AG04450 (cell line): Measurements from ENCODE around the gene PAM. TPM values are rescaled to one million over a fixed set of nuclear protein-coding genes. Genes with fewer than 3 reads are reported as not detected.

Experiments
- CTCF ChIA-PET: fragments of 300-600, 350-600 bp; formaldehyde crosslinking; extraction: SDS; loops from one replicate; lab custom pipeline; 2022; ENCODE audit warnings: antibody characterized with exemption, inconsistent platforms; lab: Charles Lee
- POLR2A ChIA-PET: fragments of 350-600 bp; formaldehyde crosslinking; extraction: SDS; loops from one replicate; lab custom pipeline; 2021; ENCODE audit warnings: antibody characterized with exemption, inconsistent platforms; lab: Yijun Ruan, JAX
- DNase-seq: peaks from one replicate; pipeline ENCODE4 v3.0.0-alpha.2; 2011; ENCODE audit warnings: low read depth, low spot score
- H3K27ac ChIP-seq: one replicate; pipeline ENCODE4 v1.5.1; 2012; ENCODE audit warnings: low read depth, low read length, control low read depth
- H3K27me3 ChIP-seq: one replicate; pipeline ENCODE4 v1.6.0; 2012; ENCODE audit warnings: low read length; ENCODE audit not compliant: control insufficient read depth, insufficient read depth
- H3K4me3 ChIP-seq: 2 replicates; pipeline ENCODE4 v1.5.1; 2011; ENCODE audit warnings: mild to moderate bottlenecking, low read depth, low read length, control low read depth
- H3K9me3 ChIP-seq: 2 replicates; pipeline ENCODE4 v1.5.1; 2012; ENCODE audit warnings: low read length; ENCODE audit not compliant: control insufficient read depth, insufficient read depth
- CTCF ChIP-seq: IDR thresholded peaks from 2 replicates; pipeline ENCODE4 v1.5.1; 2011; ENCODE audit warnings: low read depth, low read length, control low read depth, inconsistent platforms
- polyA plus RNA-seq: library from polyadenylated mRNA; depleted of rRNA; stranded (reverse); fragments of >200 nt; gene quantifications from 2 replicates; pipeline ENCODE4 v1.2.3, GENCODE V29; 2011

PAM gene
- polyA plus RNA-seq, 1 experiment, result 307 TPM

- no peak for TF ChIP-seq CTCF
- H3K4me3 ChIP-seq, result no peak overlapping the region
- POLR2A ChIA-PET, result no interaction called here
- DNase-seq, result no peak
- no peak overlapping the region for H3K27ac ChIP-seq
- H3K9me3 ChIP-seq, result no peaks in the 10 kb centered on the region
- no peaks in the 10 kb centered on the region for H3K27me3 ChIP-seq
- CTCF ChIA-PET, result interaction anchor here (1.6 to 3.8 kb wide), 3 partner anchors 21 to 78 kb away, joined by 4 to 27 read pairs (median 9); no protein-coding TSS in a partner anchor
Measured at GRCh38 chr5:102759289-102759688, 4.2 kb downstream of the PAM start.

GRCh38 chr5:102759700-102760099, 4.6 kb downstream of the PAM start:
- DNase-seq, result no peak
- H3K9me3 ChIP-seq, result no peaks in the 10 kb centered on the region
- H3K27ac ChIP-seq, result no peak overlapping the region
- no peak for TF ChIP-seq CTCF
- ChIA-PET POLR2A (no interaction called here), CTCF (interaction anchor here (1.6 to 3.8 kb wide), 3 partner anchors 21 to 79 kb away, joined by 4 to 27 read pairs (median 9); no protein-coding TSS in a partner anchor)
- no peak overlapping the region for H3K4me3 ChIP-seq
- H3K27me3 ChIP-seq, result no peaks in the 10 kb centered on the region

GRCh38 chr5:102760815-102761214, 5.7 kb downstream of the PAM start:
- no peak overlapping the region for H3K27ac ChIP-seq
- H3K9me3 ChIP-seq, result no peaks in the 10 kb centered on the region
- POLR2A ChIA-PET, result no interaction called here

GRCh38 chr5:102762095-102762534, 7.0 kb downstream of the PAM start:
- POLR2A ChIA-PET, result no interaction called here
- no peak overlapping the region for H3K27ac ChIP-seq

More at GRCh38 chr5:102760815-102761214, 5.7 kb downstream of the PAM start:
- no peak for TF ChIP-seq CTCF
- CTCF ChIA-PET, result interaction anchor here (1.3 to 3.8 kb wide), 2 partner anchors 20 to 80 kb away, joined by 7 to 27 read pairs; no protein-coding TSS in a partner anchor
- no peaks in the 10 kb centered on the region for H3K27me3 ChIP-seq
- no peak overlapping the region for H3K4me3 ChIP-seq
- no peak for DNase-seq

More at GRCh38 chr5:102762095-102762534, 7.0 kb downstream of the PAM start:
- DNase-seq, result no peak
- H3K27me3 ChIP-seq, result no peaks in the 10 kb centered on the region
- H3K9me3 ChIP-seq, result no peaks in the 10 kb centered on the region
- TF ChIP-seq CTCF, result no peak
- H3K4me3 ChIP-seq, result no peak overlapping the region; the same call in 1 of the 2 replicates
- CTCF ChIA-PET, result interaction anchor here (3.6 kb wide), 1 partner anchor 18 kb away, joined by 19 read pairs; no protein-coding TSS in a partner anchor
